Stimulated activated CD4-positive, alpha-beta T cell treated with anti-CD3 and anti-CD28 coated beads, Interleukin-4, amount 100 ng/mL, for 4 hours (primary cell): ENCODE data around the gene MUC2.

Source experiments
- DNase-seq, 2 experiments: peaks; one replicate each; pipeline ENCODE4 v3.0.0-alpha.2; 2020

Gene MUC2

GRCh38 chr11:1052133-1053011 is 22.3 kb upstream of the MUC2 start:
- DNase-seq, result no peak

DNA sequence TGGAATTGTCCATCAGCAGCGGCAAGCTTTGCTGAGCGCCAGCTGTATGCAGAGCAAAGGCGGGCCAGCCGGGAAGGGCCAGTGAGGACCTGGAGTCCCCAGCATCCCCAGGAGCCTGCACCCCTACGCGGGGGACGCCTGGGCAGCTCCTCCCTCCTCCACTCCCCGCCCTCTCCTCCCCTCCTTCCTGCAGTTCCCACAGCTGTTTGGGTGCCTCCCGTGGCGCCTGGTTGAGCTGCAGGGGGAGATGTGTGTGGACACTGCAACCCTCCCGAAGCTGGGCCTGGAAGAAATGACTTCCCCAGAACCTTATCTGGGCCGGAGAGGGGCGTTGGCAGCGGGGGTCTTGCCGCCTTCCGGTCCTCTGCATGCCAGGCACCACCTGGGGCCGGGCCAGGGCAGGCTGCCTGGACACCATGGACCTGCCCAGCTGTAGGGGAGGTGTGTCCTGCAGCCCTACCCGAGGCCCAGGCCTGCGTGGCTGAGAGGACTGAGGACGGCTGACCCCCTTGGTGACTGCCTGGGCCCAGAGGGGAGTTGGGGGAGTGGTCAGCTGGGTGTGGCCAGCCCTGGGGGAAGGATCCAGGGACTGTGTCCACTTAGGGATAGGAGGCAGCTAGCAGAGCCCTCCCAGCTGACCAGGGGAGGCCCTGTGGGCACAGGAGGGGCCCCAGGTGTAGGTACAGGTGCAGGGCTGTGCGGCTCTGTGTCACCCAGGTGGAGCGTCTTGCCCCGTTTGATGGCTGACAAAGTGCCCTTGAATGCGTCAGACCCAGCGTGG is 21.4 kb upstream of the MUC2 start:
- no peak for DNase-seq

DNA sequence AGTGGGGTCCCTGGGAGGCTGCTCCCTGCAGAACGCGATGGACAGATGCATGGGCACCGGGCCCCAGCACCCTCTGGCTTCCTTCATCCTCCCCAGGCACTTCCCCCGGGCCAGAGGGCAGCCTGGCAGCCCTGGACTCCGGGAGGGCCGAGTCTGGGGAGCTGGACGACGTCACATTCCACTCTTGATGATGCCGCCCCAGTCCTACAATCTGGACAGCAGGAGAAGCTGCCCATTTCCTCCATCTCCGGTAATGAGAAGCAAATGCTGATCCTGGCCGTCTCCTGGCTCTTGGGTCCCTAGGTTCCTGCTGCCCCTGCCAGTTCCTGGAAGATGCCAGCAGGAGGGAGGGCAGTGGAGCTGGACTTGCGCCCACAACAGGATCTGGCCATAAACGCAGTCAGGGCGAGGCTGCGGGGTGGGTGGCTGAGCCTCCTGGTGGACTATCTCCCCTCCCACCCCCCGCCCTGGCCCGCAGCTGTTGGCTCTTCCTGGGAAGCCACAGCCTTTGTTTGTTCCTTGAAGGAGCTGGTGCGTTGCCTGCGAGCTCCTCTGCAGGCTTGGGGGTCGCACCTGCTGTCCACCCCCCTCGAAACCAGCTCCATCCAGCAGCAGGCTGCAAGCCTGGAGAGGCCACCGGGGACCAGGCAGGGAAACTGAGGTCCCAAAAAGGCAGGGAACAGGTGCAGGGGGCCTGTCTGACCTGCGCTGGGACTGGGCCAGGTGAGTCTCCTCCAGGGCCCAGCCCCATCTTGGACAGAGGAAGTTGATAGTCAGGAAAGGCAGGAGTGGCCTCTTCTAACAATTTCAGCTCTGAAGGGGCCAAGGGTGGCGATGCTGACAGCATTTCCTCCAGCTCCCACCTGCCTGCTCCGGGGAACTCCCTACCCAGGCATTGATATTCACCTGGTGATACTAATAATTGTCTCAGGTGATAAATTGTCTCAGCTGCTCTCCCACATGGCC is 20.2 kb upstream of the MUC2 start:
- DNase-seq, result no peak

DNA sequence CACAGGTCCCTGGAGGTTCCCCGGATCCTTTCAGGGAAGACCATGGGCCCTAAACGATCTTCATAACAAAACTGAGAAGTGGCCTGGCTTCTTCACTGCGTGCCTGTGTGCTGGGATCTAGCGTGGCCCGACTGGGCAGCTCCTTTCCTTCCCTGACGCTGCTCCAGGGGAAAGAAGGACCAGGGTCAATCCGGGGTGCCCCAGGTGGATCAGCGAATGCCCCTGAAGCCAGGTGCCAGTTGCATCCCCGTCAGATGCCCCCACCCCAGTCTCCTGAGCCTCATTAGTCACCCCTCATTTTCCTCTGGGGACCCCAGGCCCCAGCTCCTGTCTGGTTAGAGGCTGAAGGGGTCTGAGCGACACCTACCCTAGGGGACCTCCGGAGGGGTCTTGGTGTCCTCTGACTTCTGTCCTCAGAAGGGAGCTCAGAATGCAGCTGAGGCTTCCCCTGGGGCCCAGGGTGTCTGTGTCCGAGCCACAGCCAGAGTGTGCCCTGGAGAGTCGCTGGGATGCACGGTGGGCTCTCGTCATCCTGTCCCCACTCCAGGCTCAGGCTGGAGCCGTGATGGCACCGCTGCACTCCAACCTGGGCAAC is 19.5 kb upstream of the MUC2 start:
- no peak for DNase-seq

DNA sequence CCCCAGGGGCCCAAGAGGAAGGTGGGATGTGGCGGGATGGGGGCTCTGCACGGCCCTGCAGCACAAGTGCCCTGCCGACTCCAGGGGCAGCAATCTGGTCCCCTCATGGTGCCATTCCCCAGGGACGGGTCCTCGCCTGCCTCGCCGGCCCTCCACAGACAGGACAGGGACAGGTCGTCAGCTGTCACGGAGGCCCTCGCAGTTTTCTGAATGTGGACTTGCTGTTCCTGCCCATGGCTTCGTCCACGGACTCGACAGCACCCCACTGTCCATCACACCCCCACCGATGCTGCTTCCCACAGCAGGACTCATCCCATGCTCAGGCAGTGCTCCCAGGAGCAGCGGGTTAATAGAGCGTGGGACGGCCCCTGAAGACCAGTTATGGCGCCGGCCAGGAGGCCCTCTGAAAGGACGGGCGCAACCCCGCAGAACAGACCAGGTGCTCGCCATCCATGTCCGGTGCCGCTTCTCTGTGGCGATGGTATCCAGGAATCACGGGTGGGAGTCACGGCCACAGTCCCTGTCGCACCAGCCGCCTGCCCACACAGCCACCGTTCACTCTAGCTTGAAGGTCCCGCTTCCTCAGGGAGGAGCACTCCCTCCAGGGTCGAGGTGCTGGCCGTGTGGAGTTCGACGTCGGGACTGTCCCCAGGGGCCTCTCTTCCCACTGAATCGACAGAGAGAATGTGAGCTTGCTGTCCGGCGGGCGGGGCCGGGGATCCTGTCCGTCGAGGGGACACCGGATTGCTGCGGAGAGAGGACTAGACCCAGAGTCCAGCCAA is 18.5 kb upstream of the MUC2 start:
- DNase-seq, result no peak

DNA sequence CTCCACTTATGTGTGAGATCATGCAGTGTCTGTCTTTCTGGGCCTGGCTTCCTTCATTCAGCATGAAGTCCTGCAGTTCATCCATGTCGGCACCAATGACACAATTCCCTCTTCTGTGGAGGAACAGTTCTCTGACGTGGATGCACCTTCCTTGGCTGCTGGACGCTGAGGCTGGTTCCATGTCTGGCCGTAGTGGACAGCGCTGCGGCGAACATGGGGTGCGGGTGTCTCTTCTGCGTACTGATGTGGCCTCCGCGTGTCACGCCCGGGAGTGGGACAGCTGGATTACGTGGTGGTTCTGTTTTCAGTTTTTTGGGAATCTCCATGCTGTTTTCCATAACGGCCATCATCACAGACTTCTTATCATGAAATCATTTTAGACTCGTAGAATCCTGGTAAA is 16.9 kb upstream of the MUC2 start:
- DNase-seq, result no peak

- DNase-seq, result no peak
Observed at GRCh38 chr11:1059759-1060158, 14.9 kb upstream of the MUC2 start.

DNA sequence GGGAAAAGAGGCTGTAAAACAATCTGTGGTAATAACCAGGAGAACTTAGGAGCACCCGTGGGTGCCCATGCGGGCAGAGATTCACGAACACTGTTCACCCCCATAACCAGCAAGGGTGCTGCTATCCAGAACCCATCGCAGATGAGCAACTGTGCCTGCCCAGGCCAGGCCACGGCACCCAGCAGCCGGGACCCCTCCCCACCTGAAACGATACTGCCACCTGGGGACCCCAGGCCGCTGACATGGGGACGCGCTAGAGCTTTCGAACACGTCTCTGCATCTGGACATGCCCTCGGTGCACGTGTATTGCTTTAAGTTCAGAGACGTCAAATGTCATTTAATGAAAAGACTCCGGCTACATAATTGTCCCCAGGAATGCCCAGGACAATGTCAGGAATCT is 14.3 kb upstream of the MUC2 start:
- no peak for DNase-seq

GRCh38 chr11:1060852-1061616 is 13.6 kb upstream of the MUC2 start:
- DNase-seq, result no peak

DNA sequence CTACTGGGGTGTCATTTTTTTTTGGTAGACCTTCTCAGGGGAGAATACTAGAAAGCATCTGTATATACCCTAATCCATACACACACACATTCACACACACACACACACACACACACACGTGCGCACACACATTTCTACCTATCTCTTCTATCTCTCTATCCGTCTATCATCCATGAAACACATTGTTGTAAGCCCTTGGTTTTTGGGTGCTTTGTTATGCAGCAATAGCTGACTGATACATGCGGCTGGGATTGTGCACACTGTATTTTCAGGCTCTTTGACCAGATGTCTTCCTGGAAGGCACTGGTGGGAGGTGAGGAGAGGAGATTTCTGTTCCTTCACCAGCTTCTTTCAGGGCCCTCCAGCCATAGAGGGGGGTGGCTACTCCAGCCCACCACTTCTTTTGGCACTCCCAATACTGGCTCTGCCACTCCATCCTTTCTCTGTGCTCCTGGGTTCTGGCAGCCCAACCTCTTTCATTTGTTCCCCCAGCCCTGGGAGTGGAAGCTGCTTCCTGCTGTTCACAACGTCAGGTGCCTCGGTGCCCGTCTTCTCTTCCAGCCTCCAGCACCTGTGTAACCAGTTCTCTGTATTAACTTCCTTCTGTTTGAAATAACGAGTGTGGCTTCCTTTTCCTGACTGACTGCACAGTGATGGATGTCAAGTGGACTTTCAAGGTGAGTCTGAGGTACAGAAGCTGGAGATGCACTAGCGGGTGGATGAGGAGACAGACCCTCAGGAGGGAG is 12.4 kb upstream of the MUC2 start:
- DNase-seq, result no peak

DNA sequence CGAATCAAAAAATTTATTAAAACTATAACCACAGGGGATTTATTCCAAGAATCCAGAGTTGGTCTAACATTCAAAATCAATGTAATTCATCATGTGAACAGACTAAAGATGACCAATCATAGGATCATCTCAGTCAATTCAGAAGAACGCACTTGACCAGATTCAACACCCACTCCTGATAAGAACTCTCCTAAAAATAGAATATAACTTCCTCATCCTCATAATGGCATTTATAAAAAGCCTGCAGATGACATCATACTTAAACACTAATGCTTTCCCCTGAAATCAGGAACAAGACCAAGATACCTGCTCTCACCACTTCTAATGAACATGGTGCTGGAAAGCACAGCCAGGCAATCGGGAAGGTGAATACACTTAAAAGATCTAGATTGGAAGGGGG is 10.5 kb upstream of the MUC2 start:
- DNase-seq, result no peak

DNA sequence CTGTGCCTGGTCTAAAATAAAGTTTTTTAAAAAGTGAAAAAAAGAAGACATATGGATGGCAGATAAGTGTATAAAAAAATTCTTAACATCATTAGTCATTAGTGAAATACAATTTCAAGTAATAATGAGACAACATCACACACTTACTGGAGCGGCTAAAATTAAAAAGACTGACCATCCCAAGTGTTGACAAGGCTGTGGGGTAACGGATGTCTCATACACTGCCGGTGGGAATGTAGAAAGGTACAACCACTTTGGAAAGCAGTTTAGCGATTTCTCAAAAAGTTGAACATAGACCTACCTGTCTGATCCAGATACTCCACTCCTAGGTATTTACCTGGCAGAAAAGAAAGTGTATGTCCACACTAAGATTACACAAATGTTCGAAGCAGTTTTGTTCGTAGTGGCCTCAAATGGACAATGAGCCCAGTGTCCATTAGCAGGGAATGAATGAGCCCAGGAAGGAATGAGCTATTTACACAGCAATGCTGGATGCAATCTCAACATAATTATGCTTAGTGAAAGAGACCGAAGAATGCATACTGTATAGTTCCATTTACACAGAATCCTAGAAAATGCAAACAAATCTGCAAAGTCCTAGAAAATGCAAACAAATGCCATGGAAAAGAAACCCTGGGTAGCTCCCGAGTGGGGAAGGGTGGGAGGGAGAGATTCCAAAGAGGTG is 6.7 kb upstream of the MUC2 start:
- DNase-seq, result no peak

GRCh38 chr11:1069740-1070139 is 4.9 kb upstream of the MUC2 start:
- no peak for DNase-seq

DNA sequence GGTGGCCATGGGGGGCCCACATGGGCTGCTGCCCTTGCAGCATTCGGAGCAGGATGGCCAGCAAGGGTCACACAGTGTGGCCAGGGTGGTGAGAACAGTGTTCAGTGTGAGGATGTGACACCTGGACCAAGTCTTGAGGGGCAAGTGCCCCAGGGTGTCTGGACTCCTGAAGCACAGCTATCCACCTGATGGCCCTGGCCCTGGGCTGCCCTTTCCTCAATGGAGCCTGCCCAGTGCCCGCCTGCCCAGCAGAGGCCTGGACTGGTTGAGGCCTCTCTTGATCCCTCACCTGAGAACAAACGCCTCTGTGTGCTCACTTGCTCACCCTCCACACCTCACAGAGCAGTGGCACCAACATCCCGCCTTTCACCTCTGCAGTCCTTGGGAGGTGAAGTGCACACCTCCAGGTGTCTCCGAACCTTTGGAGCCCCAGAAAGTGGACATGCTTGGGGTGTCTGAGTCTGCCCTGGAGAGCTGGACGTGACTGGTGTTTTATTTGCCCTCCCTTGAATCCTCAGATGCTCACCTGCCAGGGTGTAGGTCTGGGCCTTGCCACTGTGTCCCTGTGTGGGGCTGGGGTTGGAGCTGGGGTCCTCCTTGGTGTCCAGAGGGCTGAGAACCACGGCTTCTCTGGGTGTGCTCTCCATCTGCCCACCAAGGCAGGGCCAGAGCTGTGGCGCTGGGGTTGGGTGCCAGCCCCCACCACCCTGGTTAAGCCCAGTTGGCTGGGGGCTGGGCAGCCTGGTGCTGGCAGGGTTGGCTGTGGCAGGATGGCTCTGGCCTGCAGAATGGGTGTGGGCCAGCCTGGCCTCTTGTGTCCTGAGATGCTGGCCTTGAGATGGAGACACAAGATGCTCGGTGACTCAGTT is 3.8 kb upstream of the MUC2 start:
- no peak for DNase-seq

DNA sequence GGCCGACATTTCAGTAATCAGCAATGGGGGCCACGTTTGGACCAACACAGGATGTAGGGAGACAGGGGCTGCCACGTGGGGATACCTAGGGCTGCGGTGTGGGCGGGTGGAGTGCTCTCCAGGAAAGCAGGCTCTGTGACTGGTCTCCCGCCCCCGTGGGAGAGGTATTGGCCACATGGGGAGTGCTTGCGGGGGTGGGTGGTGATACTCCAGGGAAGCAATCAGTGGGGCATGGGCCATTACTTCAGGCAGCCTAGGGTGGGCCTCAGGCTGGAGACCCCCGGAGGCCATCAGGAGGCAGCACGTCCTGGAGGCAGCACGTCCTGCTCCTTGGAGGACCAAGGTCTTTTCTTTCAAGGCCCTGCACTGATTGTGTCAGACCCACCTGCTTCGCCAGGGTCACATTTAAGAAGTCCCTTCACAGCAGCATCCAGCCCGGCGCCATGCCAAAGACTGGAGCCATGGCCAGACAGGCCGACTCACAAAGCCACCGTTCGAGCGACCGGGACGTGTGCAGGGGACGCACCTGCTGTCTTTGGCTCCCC is 3.0 kb upstream of the MUC2 start:
- DNase-seq, result no peak

DNA sequence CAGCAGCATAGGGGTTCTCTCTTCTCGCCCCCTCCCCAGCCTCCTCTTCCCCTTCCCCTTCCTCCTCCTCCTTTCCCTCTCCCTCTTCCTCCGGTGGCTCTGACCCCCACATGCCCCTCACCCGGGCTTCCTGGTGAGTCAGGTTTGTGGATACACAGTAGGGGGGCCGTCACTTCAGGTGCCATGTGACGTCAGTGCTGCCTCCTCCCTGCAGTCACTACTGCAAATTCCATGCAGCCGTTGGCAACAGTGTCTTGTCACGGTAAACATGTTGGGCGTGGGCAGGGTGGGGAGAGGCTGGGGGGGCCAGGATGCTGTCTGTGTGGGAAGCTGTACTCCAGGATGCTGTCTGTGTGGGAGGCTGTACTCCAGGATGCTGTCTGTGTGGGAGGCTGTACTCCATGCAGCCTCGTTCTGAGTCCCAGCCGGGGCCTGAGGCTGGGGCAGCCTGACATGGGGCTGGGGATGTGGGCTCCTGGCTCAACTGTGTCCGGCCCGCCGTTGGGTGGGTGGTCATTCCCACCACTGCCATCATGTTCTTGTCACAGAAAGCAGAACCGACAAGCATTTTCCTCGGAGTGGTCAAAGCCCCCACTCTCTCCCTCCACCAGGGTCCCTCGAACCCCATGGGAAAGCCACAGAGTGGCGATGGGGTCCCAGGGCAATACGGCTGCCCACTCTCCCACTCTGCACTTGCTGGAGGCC is 2.4 kb upstream of the MUC2 start:
- DNase-seq, result no peak

DNA sequence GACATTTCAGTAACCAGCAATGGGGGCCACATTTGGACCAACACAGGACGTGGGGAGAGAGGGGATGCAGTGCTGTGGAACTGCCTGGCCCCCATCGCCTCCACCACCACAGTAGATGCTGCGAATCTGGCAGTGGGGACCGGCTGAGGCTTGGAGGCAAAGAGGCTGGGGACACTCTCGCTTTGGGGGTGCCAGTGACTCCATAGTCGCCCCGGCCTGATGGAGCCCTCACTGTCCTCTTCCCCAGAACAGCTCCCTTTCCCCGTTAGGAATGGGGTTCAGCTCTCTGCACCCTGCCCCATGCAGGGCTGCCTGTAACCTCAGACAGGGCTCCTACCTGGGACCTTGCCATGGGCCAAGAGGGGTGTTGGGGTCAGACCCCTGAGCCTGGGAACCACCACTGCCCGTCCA is 1.8 kb upstream of the MUC2 start:
- no peak for DNase-seq

DNA sequence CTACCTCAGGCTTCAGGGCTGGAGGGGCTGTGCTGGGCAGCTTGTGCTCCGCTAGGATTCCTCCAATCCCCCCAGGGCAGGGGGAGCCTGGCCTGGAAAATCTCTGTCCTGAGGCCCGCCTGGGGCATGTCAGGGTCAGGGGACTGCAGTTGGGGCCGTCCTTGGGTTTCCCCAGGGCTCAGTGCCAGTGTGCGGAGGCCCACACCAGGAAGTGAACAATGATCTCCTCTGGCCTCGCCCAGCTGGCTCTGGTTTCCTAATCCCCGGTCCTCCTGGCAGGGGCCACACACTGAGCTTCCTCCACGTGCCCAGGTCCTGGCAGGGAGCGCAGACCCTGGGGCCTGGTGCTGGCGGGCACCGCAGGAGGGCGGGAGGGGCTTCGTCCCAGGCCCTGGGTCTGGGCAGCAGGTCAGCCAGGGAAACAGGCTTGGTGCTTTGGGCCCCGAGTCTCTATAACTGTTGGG is 1.4 kb upstream of the MUC2 start:
- no peak for DNase-seq
